ENCODE measurements around the gene TRAPPC2L. TPM values are rescaled to one million over a fixed set of nuclear protein-coding genes. Genes with fewer than 3 reads are reported as not detected.

Gene TRAPPC2L
- total and polyA plus RNA-seq, 4 donors: 27.8 to 54.1 (median 42.5) TPM

- Histone ChIP-seq H3K4me3 (ENCODE audit: low read length in 2 of 2) (no peak overlapping the region), H3K4me1 (ENCODE audit: control insufficient read depth in 1 of 2, insufficient read depth in 2 of 2, low read length in 2 of 2) (no peaks in the 10 kb centered on the region), H3K9me3 (ENCODE audit: control insufficient read depth, low read length) (no peaks in the 10 kb centered on the region), H3K27ac (ENCODE audit: low read depth in 1 of 2, low read length in 2 of 2) (no peak overlapping the region), H3K36me3 (ENCODE audit: control insufficient read depth in 1 of 2, insufficient read depth in 2 of 2, low read length in 1 of 2) (no peaks in the 10 kb centered on the region), H3K27me3 (ENCODE audit: control insufficient read depth in 1 of 2, insufficient read depth in 2 of 2, low read length in 1 of 2) (no peaks in the 10 kb centered on the region)
- ATAC-seq (ENCODE audit: low FRiP score) (no peak), DNase-seq (no peak)
- intact Hi-C loops (cut with DNase I): no loop called here
- WGBS, 2 donors: 40 to 44% methylated on average over 26 of the region's 26 CpGs
These were observed 53.6 kb downstream of the TRAPPC2L start for GRCh38 chr16:88910284-88911135.

- DNase-seq (no peak), ATAC-seq (ENCODE audit: low FRiP score) (no peak)
- Histone ChIP-seq H3K27ac (ENCODE audit: low read depth in 1 of 2, low read length in 2 of 2) (no peak overlapping the region), H3K27me3 (ENCODE audit: control insufficient read depth in 1 of 2, insufficient read depth in 2 of 2, low read length in 1 of 2) (no peaks in the 10 kb centered on the region), H3K4me1 (ENCODE audit: control insufficient read depth in 1 of 2, insufficient read depth in 2 of 2, low read length in 2 of 2) (no peaks in the 10 kb centered on the region), H3K4me3 (ENCODE audit: low read length in 2 of 2) (no peak overlapping the region), H3K9me3 (ENCODE audit: control insufficient read depth, low read length) (no peaks in the 10 kb centered on the region), H3K36me3 (ENCODE audit: control insufficient read depth in 1 of 2, insufficient read depth in 2 of 2, low read length in 1 of 2) (no peaks in the 10 kb centered on the region)
- intact Hi-C loops (cut with DNase I): no loop called here
- 78 to 79% methylated on average over 36 of the region's 36 CpGs for WGBS, 2 donors
These were observed 54.4 kb downstream of the TRAPPC2L start for GRCh38 chr16:88911136-88911945.

- intact Hi-C loops (cut with DNase I): no loop called here
- ATAC-seq (ENCODE audit: low FRiP score) (no peak), DNase-seq (no peak)
- Histone ChIP-seq H3K36me3 (ENCODE audit: control insufficient read depth in 1 of 2, insufficient read depth in 2 of 2, low read length in 1 of 2) (no peaks in the 10 kb centered on the region), H3K27ac (ENCODE audit: low read depth in 1 of 2, low read length in 2 of 2) (no peak overlapping the region), H3K9me3 (ENCODE audit: control insufficient read depth, low read length) (no peaks in the 10 kb centered on the region), H3K4me1 (ENCODE audit: control insufficient read depth in 1 of 2, insufficient read depth in 2 of 2, low read length in 2 of 2) (no peaks in the 10 kb centered on the region), H3K4me3 (ENCODE audit: low read length in 2 of 2) (no peak overlapping the region), H3K27me3 (ENCODE audit: control insufficient read depth in 1 of 2, insufficient read depth in 2 of 2, low read length in 1 of 2) (no peaks in the 10 kb centered on the region)
- WGBS, 2 donors: 91 to 94% methylated on average over 16 of the region's 16 CpGs
These were observed 55.0 kb downstream of the TRAPPC2L start for GRCh38 chr16:88911946-88912310.

Other genes with a start within 250 kb of the TRAPPC2L start
- not detected for gene IL17C, start 218.6 kb upstream of the TRAPPC2L start, total RNA-seq
- gene IL17C, start 218.6 kb upstream of the TRAPPC2L start, polyA plus RNA-seq: not detected
- gene CYBA, start 206.1 kb upstream of the TRAPPC2L start, total RNA-seq: 100 to 1,000 TPM in 1 of 2 donors, 10 to 100 TPM in 1; 79.2 to 148 TPM
- 100 to 1,000 TPM in 1 of 2 donors, 10 to 100 TPM in 1; 99.0 to 107 TPM for gene CYBA, start 206.1 kb upstream of the TRAPPC2L start, polyA plus RNA-seq
- 10 to 100 TPM; 26.0 to 26.6 TPM for gene MVD, start 194.0 kb upstream of the TRAPPC2L start, total RNA-seq
- gene MVD, start 194.0 kb upstream of the TRAPPC2L start, polyA plus RNA-seq: 10 to 100 TPM; 19.8 to 57.6 TPM
- under 1 TPM; 0.27 to 0.71 TPM for gene SNAI3, start 170.6 kb upstream of the TRAPPC2L start, total RNA-seq
- 1 to 10 TPM in 1 of 2 donors, not detected in 1; 1.6 TPM for gene SNAI3, start 170.6 kb upstream of the TRAPPC2L start, polyA plus RNA-seq
- gene RNF166, start 150.7 kb upstream of the TRAPPC2L start, total RNA-seq: 10 to 100 TPM; 18.0 to 39.4 TPM
- gene RNF166, start 150.7 kb upstream of the TRAPPC2L start, polyA plus RNA-seq: 10 to 100 TPM; 16.2 to 27.4 TPM
- 10 to 100 TPM; 15.8 to 17.0 TPM for gene CTU2, start 150.6 kb upstream of the TRAPPC2L start, total RNA-seq
- gene CTU2, start 150.6 kb upstream of the TRAPPC2L start, polyA plus RNA-seq: 10 to 100 TPM in 1 of 2 donors, 1 to 10 TPM in 1; 4.0 to 18.4 TPM
- gene PIEZO1, start 71.9 kb upstream of the TRAPPC2L start, total RNA-seq: 100 to 1,000 TPM; 101 to 120 TPM
- gene PIEZO1, start 71.9 kb upstream of the TRAPPC2L start, polyA plus RNA-seq: 100 to 1,000 TPM in 1 of 2 donors, 10 to 100 TPM in 1; 35.9 to 205 TPM
- gene CDT1, start 53.3 kb upstream of the TRAPPC2L start, total RNA-seq: 1 to 10 TPM in 1 of 2 donors, under 1 TPM in 1; 0.88 to 1.5 TPM
- 1 to 10 TPM in 1 of 2 donors, under 1 TPM in 1; 0.05 to 1.0 TPM for gene CDT1, start 53.3 kb upstream of the TRAPPC2L start, polyA plus RNA-seq
- 10 to 100 TPM; 60.2 to 61.3 TPM for gene APRT, start 45.2 kb upstream of the TRAPPC2L start, total RNA-seq
- 100 to 1,000 TPM in 1 of 2 donors, 10 to 100 TPM in 1; 88.6 to 116 TPM for gene APRT, start 45.2 kb upstream of the TRAPPC2L start, polyA plus RNA-seq
- gene GALNS, start 180 bp upstream of the TRAPPC2L start, total RNA-seq: 10 to 100 TPM; 29.5 to 44.1 TPM
- 10 to 100 TPM in 1 of 2 donors, 1 to 10 TPM in 1; 9.3 to 28.2 TPM for gene GALNS, start 180 bp upstream of the TRAPPC2L start, polyA plus RNA-seq
- not detected for gene PABPN1L, start 9.5 kb downstream of the TRAPPC2L start, total RNA-seq
- not detected for gene PABPN1L, start 9.5 kb downstream of the TRAPPC2L start, polyA plus RNA-seq
- gene CBFA2T3, start 120.1 kb downstream of the TRAPPC2L start, total RNA-seq: 1 to 10 TPM; 4.4 to 9.4 TPM
- gene CBFA2T3, start 120.1 kb downstream of the TRAPPC2L start, polyA plus RNA-seq: 1 to 10 TPM in 1 of 2 donors, under 1 TPM in 1; 0.18 to 1.0 TPM
- 10 to 100 TPM; 19.3 to 33.2 TPM for gene ACSF3, start 236.7 kb downstream of the TRAPPC2L start, total RNA-seq
- gene ACSF3, start 236.7 kb downstream of the TRAPPC2L start, polyA plus RNA-seq: 10 to 100 TPM; 20.0 to 48.4 TPM